NCI-H82 treated with DMSO at 0.1 percent for 48 hours (cell line): Measurements from ENCODE around the gene NTM.

Source experiments
- DNase-seq: peaks from one replicate; lab custom pipeline; 2025; ENCODE audit not compliant: unreplicated experiment; lab: John Stamatoyannopoulos, UW

Gene NTM

GRCh38 chr11:132123449-132123848 is 753.0 kb downstream of the NTM start:
- no peak for DNase-seq

GRCh38 chr11:132123854-132124835 is 753.7 kb downstream of the NTM start:
- no peak for DNase-seq

DNA sequence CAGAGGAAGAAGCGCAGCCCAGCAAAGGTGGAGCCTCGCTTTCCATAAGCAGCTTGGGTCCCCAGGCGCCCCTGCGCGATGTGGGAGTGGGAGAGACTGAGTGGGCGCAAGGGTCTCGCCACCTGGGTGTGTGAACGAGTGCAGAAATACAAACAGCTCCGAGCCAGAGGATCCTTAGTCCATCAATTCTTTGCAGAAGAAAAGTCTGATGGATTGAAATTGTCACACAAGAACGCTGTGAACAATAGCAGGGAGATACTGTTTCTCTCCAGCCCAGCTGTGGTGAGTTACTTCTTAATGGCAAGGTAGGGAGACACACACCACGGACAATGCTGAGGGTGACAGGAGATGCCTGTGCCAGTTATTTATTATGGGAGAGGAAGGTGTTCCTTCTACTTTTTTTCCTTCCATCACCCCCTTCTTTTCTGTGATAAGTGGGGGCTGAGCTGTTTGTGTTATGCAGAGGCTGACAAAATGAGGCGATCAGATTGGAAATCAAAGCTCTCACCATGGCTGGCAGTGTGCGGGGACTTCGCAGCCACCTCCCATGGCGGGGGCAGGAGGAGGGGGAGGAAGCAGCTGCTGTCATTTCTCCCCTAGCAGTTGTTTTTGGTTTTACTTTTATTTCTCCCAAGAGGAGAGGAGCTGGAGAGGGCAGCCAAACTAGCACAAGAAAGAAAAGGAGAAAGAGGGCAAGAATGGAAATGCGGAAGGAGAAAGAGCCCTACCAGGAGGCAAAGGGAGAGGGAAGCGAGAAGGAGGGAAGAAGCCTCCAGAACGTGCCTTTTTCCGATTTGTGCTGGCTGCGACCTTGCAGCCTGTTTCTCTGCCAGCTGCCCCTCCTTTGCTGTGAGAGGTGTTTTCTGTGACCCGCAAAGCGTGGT is 755.8 kb downstream of the NTM start:
- DNase-seq = no peak

- no peak for DNase-seq
These were observed 756.8 kb downstream of the NTM start for GRCh38 chr11:132126973-132127899.

DNA sequence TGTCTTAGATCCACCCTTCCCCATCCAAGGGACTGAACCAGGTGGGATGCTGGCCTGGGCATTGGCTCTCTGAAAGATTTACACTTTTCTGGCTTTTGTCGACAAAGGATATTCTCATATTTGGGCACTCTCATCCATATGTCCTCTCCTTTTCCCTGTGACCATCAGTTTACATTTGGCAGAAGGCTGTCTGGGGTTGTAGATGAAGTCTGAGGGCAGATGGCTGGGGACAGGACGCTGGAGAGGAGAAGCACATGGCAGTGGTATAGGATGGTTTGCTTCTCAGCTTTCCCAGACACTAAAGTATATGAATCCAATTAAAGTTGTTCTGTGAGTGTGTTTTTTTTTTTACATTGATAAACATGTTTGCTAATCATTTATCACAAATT is 757.5 kb downstream of the NTM start:
- DNase-seq = no peak

- DNase-seq = no peak
These were observed 760.6 kb downstream of the NTM start for GRCh38 chr11:132131047-132131446.

GRCh38 chr11:132131961-132132360 is 761.5 kb downstream of the NTM start:
- no peak for DNase-seq

- DNase-seq = no peak
These were observed 763.9 kb downstream of the NTM start for GRCh38 chr11:132134322-132134721.

DNA sequence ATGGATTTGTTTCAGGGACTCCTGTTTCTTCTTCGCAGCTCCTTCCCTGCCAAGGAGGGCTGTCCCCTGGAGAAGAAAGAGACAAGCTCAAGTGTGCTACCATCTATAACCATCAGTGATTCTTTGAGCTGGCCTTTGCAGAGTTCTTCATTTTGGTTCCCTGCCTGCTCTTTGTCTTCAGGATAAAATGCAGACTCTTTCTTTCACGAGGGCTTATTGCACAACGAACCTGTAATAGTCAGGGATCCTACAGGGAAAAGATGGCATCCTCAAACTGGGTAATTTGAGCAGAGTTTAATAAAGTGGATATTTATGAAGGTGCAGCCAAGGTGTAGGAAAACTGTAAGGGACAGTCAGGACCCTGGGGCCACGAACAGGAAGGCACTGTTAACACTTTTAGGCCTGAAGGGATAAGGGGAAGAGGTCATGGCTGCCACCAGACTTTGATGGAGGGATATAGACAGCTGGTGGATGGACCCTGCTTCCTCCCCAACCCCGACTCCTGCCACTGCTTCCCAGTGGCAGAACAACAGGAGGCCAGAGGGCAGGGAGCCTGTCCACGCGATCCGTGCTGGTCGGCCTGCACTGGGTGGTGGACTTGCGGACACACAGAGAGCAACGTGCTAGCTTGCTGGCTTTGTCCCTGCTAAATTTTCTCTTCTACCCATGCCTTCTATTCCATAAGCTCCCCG is 767.0 kb downstream of the NTM start:
- DNase-seq = no peak

DNA sequence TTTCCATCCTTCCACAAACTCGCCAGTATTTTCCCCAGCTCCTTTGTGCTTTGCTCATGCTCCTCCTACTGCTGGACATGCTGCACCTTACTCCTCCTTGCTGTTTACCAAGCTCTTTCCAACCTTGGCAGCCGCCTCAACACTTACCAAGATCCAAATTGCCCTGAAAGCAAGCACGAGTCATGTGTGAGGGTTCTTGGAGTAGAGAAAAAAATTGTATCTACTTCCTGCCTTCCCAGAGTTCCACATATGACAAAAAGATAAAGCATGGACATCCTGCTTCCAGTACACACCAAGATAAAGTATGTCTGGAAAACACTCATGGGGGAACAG is 767.5 kb downstream of the NTM start:
- no peak for DNase-seq

DNA sequence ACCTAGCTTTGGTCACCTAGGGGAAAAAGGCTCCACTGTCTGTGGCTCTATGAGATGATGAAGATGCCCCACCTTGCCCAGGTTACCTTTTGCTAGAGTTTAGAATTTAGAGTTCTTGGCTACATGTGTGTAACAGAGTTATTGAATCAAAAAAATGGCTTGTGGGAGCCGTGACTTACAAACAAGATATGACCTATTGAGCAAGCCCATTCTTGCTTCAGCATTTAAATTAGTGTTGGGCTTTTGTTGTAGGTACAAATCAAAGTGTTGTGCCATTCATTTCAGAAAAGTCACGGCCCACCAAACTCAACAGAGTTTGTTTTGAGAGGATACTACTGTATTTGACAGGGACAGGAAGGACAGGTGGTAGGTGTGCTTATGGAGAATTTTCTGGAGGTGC is 768.8 kb downstream of the NTM start:
- no peak for DNase-seq

- no peak for DNase-seq
These were observed 769.6 kb downstream of the NTM start for GRCh38 chr11:132140056-132140455.

- DNase-seq = no peak
These were observed 771.7 kb downstream of the NTM start for GRCh38 chr11:132142121-132142520.

GRCh38 chr11:132142554-132142953 is 772.1 kb downstream of the NTM start:
- DNase-seq = no peak

- no peak for DNase-seq
These were observed 777.0 kb downstream of the NTM start for GRCh38 chr11:132147464-132147863.

GRCh38 chr11:132154781-132155180 is 784.4 kb downstream of the NTM start:
- no peak for DNase-seq

- DNase-seq = no peak
These were observed 787.7 kb downstream of the NTM start for GRCh38 chr11:132158091-132158490.

DNA sequence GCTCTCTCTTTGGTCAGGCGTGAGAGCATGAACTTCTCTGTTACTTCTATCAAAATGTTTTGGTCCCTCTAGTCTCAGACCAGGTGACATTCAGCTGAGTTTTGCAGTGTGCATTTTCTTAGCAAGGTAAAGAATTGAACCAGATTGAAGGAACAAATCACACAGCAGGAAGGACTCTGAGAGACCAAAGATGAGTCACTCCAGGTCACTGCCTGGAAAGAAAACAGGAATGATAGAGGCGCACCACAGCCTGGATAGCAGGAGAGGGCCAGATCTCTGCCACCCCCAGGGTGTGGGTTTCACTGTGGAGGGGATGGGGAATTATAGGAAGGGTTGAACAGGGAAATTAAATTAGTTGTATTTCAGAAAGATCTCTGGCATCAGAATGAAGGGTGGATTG is 788.3 kb downstream of the NTM start:
- DNase-seq = no peak

DNA sequence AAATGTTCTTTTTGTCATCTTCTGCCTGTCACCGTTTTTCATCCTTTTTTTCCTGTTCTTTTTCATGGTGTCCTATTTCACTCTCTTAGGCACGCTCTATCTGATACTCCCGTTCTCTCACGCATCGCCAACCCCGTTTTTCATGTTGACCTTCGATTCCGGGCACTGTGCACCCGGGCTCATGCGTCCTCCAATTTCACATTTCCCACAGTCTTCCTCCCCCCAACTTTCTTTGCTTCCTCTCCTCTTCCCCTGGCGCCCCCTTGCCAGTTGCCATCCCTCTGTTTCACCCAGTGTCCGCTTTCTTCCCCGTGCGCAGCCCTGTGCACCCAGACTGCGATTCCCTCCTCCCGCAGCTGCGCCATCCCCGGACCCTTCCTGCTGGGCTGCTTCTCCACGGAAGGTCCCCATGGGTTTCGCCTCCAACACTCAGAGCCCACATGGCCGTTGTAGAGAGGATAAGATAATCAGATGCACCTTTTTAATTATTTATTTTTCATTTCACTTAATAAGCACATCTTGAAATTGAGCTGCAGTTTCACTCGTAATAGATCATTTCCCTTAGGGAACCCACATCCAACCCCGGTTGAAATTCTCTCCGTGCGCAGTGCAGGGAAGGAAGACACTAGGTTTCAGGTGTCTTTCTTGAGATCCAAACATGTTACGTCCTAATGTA is 791.1 kb downstream of the NTM start:
- no peak for DNase-seq
